HG03342 (cell line): ENCODE results near the gene CSAD.
"Not testable (repeated sequence)": the region's sequence is repeated elsewhere in the genome, so short reads cannot be mapped to it uniquely, and the experiment has no call there.

Experiments
- ATAC-seq: cut with Tn5 transposase; IDR thresholded peaks from one replicate; pipeline ENCODE4 v1.9.1; 2021; ENCODE audit warnings: mild to moderate bottlenecking, moderate library complexity; ENCODE audit not compliant: unreplicated experiment

CSAD gene

DNA sequence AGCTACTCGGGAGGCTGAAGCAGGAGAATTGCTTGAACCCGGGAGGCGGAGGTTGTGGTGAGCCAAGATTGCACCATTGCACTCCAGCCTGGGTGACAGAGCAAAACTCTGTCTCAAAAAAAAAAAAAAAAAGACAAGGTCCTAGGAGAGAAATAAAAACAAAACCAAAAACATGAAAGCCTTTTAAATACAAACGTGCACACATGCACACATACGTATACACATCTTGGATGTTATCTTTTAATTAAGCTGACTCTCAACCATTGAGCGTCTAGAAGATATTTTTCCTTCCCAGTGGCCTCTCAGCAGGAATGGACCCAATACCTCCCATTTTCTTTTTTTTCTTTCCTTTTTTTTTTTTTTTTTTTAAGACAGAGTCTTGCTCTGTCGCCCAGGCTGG is 68.3 kb downstream of the CSAD start:
- ATAC-seq, result not testable (repeated sequence)
